SK-N-MC (cell line): ENCODE results near the gene ITSN1.

Source experiments
- FOXP2 ChIP-seq: optimal IDR thresholded peaks from 2 replicates; pipeline ENCODE3; 2011; ENCODE audit warnings: mild to moderate bottlenecking, moderate library complexity; ENCODE audit not compliant: insufficient read depth; ENCODE audit errors: extremely low read length, control extremely low read depth
- POLR2AphosphoS5 ChIP-seq: IDR thresholded peaks from 2 replicates; pipeline ENCODE4 v1.6.1; 2012; ENCODE audit warnings: mild to moderate bottlenecking, low read depth, low read length, borderline replicate concordance

DNA sequence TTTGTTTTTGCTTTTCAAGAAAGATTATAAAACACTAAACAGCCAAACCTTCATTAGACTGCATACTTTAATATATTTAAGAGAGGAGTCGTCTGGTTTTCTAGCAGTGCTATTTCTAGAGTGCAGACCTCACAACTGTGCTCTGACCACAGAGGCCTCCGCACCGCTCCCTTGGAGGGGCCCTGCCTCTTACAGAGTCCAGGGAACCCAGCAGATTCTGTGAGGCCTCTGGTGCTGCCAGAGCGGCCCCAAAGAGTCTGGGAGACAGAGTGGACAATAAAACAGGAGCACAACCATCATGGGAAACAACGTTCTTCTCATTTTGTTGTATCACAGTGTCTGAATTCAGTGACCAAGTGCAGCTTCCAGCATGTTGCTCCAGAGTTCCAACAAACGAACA, 267.5 kb downstream of the ITSN1 start:
- TF ChIP-seq POLR2AphosphoS5 (no peak), FOXP2 (no peak)
